Bronchial epithelial cell (primary cell): Measurements from ENCODE around the gene PEPD. TPM values are rescaled to one million over a fixed set of nuclear protein-coding genes. Genes with fewer than 3 reads are reported as not detected.

Source experiments
- DNase-seq: peaks from one replicate; pipeline ENCODE4 v3.0.0-alpha.2; 2010; ENCODE audit warnings: low read depth
- FAIRE-seq: peaks from 2 replicates; lab custom pipeline; 2011; peaks lifted over from hg19 to GRCh38; lab: Jason Lieb, UNC
- H3K27me3 ChIP-seq: 2 replicates; pipeline ENCODE4 v1.5.1; 2011; ENCODE audit warnings: low read length; ENCODE audit not compliant: control insufficient read depth, insufficient read depth
- H3K36me3 ChIP-seq: 2 replicates; pipeline ENCODE4 v1.5.1; 2011; ENCODE audit warnings: low read length; ENCODE audit not compliant: control insufficient read depth, insufficient read depth
- H3K4me3 ChIP-seq: 2 replicates; pipeline ENCODE4 v1.5.1; 2011; ENCODE audit warnings: mild to moderate bottlenecking, low read depth, low read length, control low read depth
- CTCF ChIP-seq: IDR thresholded peaks from 2 replicates; pipeline ENCODE4 v1.5.1; 2011; ENCODE audit warnings: mild to moderate bottlenecking, moderate library complexity, low read length, control low read depth, inconsistent platforms; ENCODE audit not compliant: insufficient read depth, severe bottlenecking
- total RNA-seq: library from RNA; depleted of rRNA; stranded (reverse); fragments of >200 nt; gene quantifications from 2 replicates; pipeline ENCODE4 v1.2.1, GENCODE V29; 2014

PEPD gene
- total RNA-seq, 1 donor from 2014 or later, result 35.8 TPM

DNA sequence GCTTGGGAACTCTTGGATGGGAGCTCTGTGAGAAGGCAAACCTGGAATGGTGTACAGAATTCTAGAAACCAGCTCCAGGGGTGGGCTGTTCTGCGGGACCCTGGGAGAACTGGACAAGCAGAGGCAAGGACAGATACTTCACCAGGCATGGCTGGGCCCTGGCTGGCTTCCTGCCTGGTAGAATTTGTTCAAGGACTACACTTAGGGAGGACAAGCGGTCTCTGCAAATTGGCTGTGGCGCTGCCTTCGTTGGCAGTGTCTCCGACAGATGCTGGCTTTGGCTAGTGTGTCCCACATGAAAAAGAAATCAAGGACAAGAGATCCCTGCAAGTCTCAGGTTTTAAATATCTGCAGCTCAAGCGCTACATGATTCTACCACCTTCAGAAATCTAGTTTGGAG lies 135.6 kb downstream of the PEPD start:
- Histone ChIP-seq H3K36me3 (peaks cover 9% of the 10 kb centered on the region), H3K4me3 (no peak overlapping the region), H3K27me3 (no peaks in the 10 kb centered on the region)
- DNase-seq (no peak), FAIRE-seq (no peak)
- no peak for TF ChIP-seq CTCF

DNA sequence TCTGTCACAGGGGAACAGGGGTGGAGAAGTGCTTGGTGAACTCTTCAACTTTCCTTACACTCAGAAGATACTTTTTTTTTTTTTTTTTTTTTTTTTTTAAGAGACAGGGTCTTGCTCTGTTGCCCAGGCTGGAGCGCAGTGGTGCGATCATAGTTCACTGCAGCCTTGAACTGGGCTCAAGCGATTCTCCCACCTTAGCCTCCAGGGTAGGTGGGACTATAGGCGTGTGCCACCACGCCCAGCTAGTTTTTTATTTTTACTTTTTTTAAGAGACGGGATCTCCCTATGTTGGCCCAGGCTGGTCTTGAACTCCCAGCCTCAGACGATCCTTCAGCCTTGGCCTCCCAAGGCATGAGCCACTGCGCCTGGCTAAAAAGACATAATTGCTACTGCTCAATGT lies 136.6 kb downstream of the PEPD start:
- FAIRE-seq, result no peak
- no peaks in the 10 kb centered on the region for H3K27me3 ChIP-seq
- TF ChIP-seq CTCF, result no peak
- peaks cover 10% of the 10 kb centered on the region for H3K36me3 ChIP-seq
- no peak overlapping the region for H3K4me3 ChIP-seq
- DNase-seq, result no peak

- DNase-seq (no peak), FAIRE-seq (peak; percentile 52)
- Histone ChIP-seq H3K36me3 (peaks cover 16% of the 10 kb centered on the region), H3K4me3 (no peak overlapping the region), H3K27me3 (no peaks in the 10 kb centered on the region)
- TF ChIP-seq CTCF, result no peak
These were observed 137.8 kb downstream of the PEPD start for GRCh38 chr19:33383720-33384292.

DNA sequence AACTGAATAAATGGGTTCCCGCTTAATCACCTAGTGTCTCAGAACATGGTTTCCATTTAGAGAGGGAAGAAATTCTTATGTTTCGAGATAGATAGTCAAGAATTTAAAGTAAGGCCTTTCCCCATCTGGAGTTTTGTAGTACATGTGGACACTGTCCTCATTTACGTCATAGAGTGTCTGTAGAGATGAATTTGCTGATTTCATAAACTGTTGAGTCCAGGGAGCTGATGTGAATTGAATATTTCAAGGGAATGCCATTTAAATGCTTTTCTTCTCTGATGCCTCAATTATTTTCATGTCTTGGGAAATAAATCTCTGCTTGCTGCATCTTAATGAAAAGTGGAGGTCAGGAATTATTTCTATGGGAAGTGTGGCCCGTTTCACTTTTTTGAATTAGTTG lies 138.6 kb downstream of the PEPD start:
- no peak for FAIRE-seq
- DNase-seq, result no peak
- peaks cover 19% of the 10 kb centered on the region for H3K36me3 ChIP-seq
- no peak overlapping the region for H3K4me3 ChIP-seq
- H3K27me3 ChIP-seq, result no peaks in the 10 kb centered on the region
- no peak for TF ChIP-seq CTCF

DNA sequence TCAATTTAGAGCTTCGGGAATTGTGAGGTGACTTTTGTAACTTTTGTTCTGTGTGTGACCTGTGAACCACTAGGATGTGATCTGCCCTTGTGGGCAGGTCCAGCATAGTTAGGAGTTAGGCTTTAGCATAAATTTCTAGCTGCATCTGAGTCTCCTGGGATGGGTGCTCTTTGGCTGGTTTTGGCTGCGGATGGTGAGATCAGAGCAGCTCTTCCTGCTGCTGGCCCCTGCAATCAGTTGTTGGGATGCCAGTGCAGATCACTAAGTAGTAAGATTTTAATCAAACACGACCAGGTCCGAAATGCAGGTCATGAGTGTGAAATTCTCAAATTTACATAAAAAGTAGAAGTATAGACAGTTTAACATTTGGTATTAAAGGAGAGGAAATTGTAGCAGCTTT lies 139.6 kb downstream of the PEPD start:
- no peak for TF ChIP-seq CTCF
- no peak overlapping the region for H3K4me3 ChIP-seq
- H3K27me3 ChIP-seq, result no peaks in the 10 kb centered on the region
- no peak for DNase-seq
- no peak for FAIRE-seq
- peaks cover 17% of the 10 kb centered on the region for H3K36me3 ChIP-seq

- TF ChIP-seq CTCF, result no peak
- H3K4me3 ChIP-seq, result no peak overlapping the region
- H3K27me3 ChIP-seq, result no peaks in the 10 kb centered on the region
- FAIRE-seq (no peak), DNase-seq (no peak)
- peaks cover 17% of the 10 kb centered on the region for H3K36me3 ChIP-seq
These were observed 140.5 kb downstream of the PEPD start for GRCh38 chr19:33381101-33381500.
